KOPT-K1 (cell line): Measurements from ENCODE around the gene MSRB2.
"Not testable (repeated sequence)": the region's sequence is repeated elsewhere in the genome, so short reads cannot be mapped to it uniquely, and the experiment has no call there.

Source experiments
- H3K27ac ChIP-seq: fragments of 200-600 bp; sonication (generic); 2 replicates; pipeline ENCODE4 v1.5.1; 2016; ENCODE audit warnings: antibody characterized with exemption, mild to moderate bottlenecking, low read depth, low read length; ENCODE audit not compliant: poor library complexity, severe bottlenecking
- H3K36me3 ChIP-seq: fragments of 200-600 bp; sonication (generic); 2 replicates; pipeline ENCODE4 v1.5.1; 2017; ENCODE audit warnings: antibody characterized with exemption, mild to moderate bottlenecking, low read length, moderate library complexity; ENCODE audit not compliant: insufficient read depth
- H3K9me3 ChIP-seq: fragments of 200-600 bp; sonication (generic); 2 replicates; pipeline ENCODE4 v1.5.1; 2017; ENCODE audit warnings: antibody characterized with exemption, low read length, mild to moderate bottlenecking; ENCODE audit not compliant: insufficient read depth, poor library complexity, severe bottlenecking

MSRB2 gene

GRCh38 chr10:23095404-23095965 lies at the start of gene MSRB2:
MSRB2 (plus strand) TSS chr10:23095579; CDS start chr10:23095609, 30 bp downstream.
- no peaks in the 10 kb centered on the region for H3K36me3 ChIP-seq
- H3K9me3 ChIP-seq: peaks cover 7% of the 10 kb centered on the region
- H3K27ac ChIP-seq: peak within 1 kb of the TSS; percentile 60

- Histone ChIP-seq H3K27ac (no peak overlapping the region), H3K9me3 (no peaks in the 10 kb centered on the region), H3K36me3 (no peaks in the 10 kb centered on the region)
Observed at GRCh38 chr10:23046027-23046426, 49.4 kb upstream of the MSRB2 start.

GRCh38 chr10:23047201-23048050 lies 48.0 kb upstream of the MSRB2 start:
- H3K27ac ChIP-seq: no peak overlapping the region
- H3K9me3 ChIP-seq: no peaks in the 10 kb centered on the region
- H3K36me3 ChIP-seq: no peaks in the 10 kb centered on the region

- H3K9me3 ChIP-seq: no peaks in the 10 kb centered on the region
- no peak overlapping the region for H3K27ac ChIP-seq
- H3K36me3 ChIP-seq: no peaks in the 10 kb centered on the region
Observed at GRCh38 chr10:23048191-23048590, 47.2 kb upstream of the MSRB2 start.

GRCh38 chr10:23051278-23051677 lies 44.1 kb upstream of the MSRB2 start:
- no peaks in the 10 kb centered on the region for H3K36me3 ChIP-seq
- H3K9me3 ChIP-seq: no peaks in the 10 kb centered on the region
- H3K27ac ChIP-seq: no peak overlapping the region

GRCh38 chr10:23051855-23052331 lies 43.5 kb upstream of the MSRB2 start:
- Histone ChIP-seq H3K36me3 (no peaks in the 10 kb centered on the region), H3K9me3 (no peaks in the 10 kb centered on the region), H3K27ac (no peak overlapping the region)

- Histone ChIP-seq H3K27ac (no peak overlapping the region), H3K36me3 (no peaks in the 10 kb centered on the region), H3K9me3 (no peaks in the 10 kb centered on the region)
Observed at GRCh38 chr10:23053036-23053435, 42.3 kb upstream of the MSRB2 start.

GRCh38 chr10:23055424-23056185 lies 39.8 kb upstream of the MSRB2 start:
- Histone ChIP-seq H3K36me3 (no peaks in the 10 kb centered on the region), H3K9me3 (no peaks in the 10 kb centered on the region), H3K27ac (no peak overlapping the region)

- no peaks in the 10 kb centered on the region for H3K9me3 ChIP-seq
- H3K36me3 ChIP-seq: no peaks in the 10 kb centered on the region
- H3K27ac ChIP-seq: no peak overlapping the region
Observed at GRCh38 chr10:23056186-23056579, 39.2 kb upstream of the MSRB2 start.

GRCh38 chr10:23058366-23058765 lies 37.0 kb upstream of the MSRB2 start:
- Histone ChIP-seq H3K27ac (no peak overlapping the region), H3K36me3 (no peaks in the 10 kb centered on the region), H3K9me3 (no peaks in the 10 kb centered on the region)

- H3K36me3 ChIP-seq: no peaks in the 10 kb centered on the region
- no peaks in the 10 kb centered on the region for H3K9me3 ChIP-seq
- no peak overlapping the region for H3K27ac ChIP-seq
Observed at GRCh38 chr10:23060918-23061317, 34.5 kb upstream of the MSRB2 start.

GRCh38 chr10:23063045-23063972 lies 32.1 kb upstream of the MSRB2 start:
- no peaks in the 10 kb centered on the region for H3K9me3 ChIP-seq

GRCh38 chr10:23063973-23064812 lies 31.2 kb upstream of the MSRB2 start:
- no peaks in the 10 kb centered on the region for H3K9me3 ChIP-seq

More at GRCh38 chr10:23063045-23063972, 32.1 kb upstream of the MSRB2 start:
- Histone ChIP-seq H3K27ac (no peak overlapping the region), H3K36me3 (no peaks in the 10 kb centered on the region)

GRCh38 chr10:23064813-23065114 lies 30.6 kb upstream of the MSRB2 start:
- not testable (repeated sequence) for H3K9me3 ChIP-seq, H3K27ac ChIP-seq, H3K36me3 ChIP-seq

More at GRCh38 chr10:23063973-23064812, 31.2 kb upstream of the MSRB2 start:
- no peak overlapping the region for H3K27ac ChIP-seq
- no peaks in the 10 kb centered on the region for H3K36me3 ChIP-seq
